ENCODE data around the gene RALGPS2.

Gene RALGPS2

GRCh38 chr1:178919581-178919980, 194.5 kb downstream of the RALGPS2 start:
- no peak for DNase-seq (ENCODE audit: low spot score)

GRCh38 chr1:178921499-178921898, 196.5 kb downstream of the RALGPS2 start:
- no peak for DNase-seq (ENCODE audit: low spot score)

- DNase-seq (ENCODE audit: low spot score): no peak
These were observed 198.5 kb downstream of the RALGPS2 start for GRCh38 chr1:178923512-178923911.

GRCh38 chr1:178926046-178926445, 201.0 kb downstream of the RALGPS2 start:
- DNase-seq (ENCODE audit: low spot score): no peak

GRCh38 chr1:178927003-178927402, 202.0 kb downstream of the RALGPS2 start:
- no peak for DNase-seq (ENCODE audit: low spot score)

- no peak for DNase-seq (ENCODE audit: low spot score)
These were observed 203.0 kb downstream of the RALGPS2 start for GRCh38 chr1:178928041-178928440.

- DNase-seq (ENCODE audit: low spot score): no peak
These were observed 203.9 kb downstream of the RALGPS2 start for GRCh38 chr1:178928976-178929375.

GRCh38 chr1:178931858-178932551, 207.0 kb downstream of the RALGPS2 start:
- no peak for DNase-seq (ENCODE audit: low spot score)

- no peak for DNase-seq (ENCODE audit: low spot score)
These were observed 207.5 kb downstream of the RALGPS2 start for GRCh38 chr1:178932552-178932906.

GRCh38 chr1:178933105-178933561, 208.1 kb downstream of the RALGPS2 start:
- no peak for DNase-seq (ENCODE audit: low spot score)

- DNase-seq (ENCODE audit: low spot score): no peak
These were observed 208.9 kb downstream of the RALGPS2 start for GRCh38 chr1:178933709-178934490.

- no peak for DNase-seq (ENCODE audit: low spot score)
These were observed 209.5 kb downstream of the RALGPS2 start for GRCh38 chr1:178934546-178934945.

GRCh38 chr1:178935610-178936009, 210.6 kb downstream of the RALGPS2 start:
- DNase-seq (ENCODE audit: low spot score): no peak

GRCh38 chr1:178937695-178938094, 212.7 kb downstream of the RALGPS2 start:
- DNase-seq (ENCODE audit: low spot score): no peak

- no peak for DNase-seq (ENCODE audit: low spot score)
These were observed 213.3 kb downstream of the RALGPS2 start for GRCh38 chr1:178938101-178938958.

- DNase-seq (ENCODE audit: low spot score): no peak
These were observed 213.9 kb downstream of the RALGPS2 start for GRCh38 chr1:178938959-178939317.

- DNase-seq (ENCODE audit: low spot score): no peak
These were observed 214.5 kb downstream of the RALGPS2 start for GRCh38 chr1:178939338-178940067.

- DNase-seq (ENCODE audit: low spot score): no peak
These were observed 215.2 kb downstream of the RALGPS2 start for GRCh38 chr1:178940068-178940765.

GRCh38 chr1:178941261-178941689, 216.2 kb downstream of the RALGPS2 start:
- DNase-seq (ENCODE audit: low spot score): no peak

- DNase-seq (ENCODE audit: low spot score): no peak
These were observed 216.8 kb downstream of the RALGPS2 start for GRCh38 chr1:178941849-178942248.

All from Ammon's horn (tissue), 1 donor.